ENCODE measurements around the gene MYMK. TPM values are rescaled to one million over a fixed set of nuclear protein-coding genes. Genes with fewer than 3 reads are reported as not detected.

Gene MYMK
- total and polyA plus RNA-seq, 2 experiments from 2014 or later, result not detected

GRCh38 chr9:133521122-133522072 is 3.4 kb downstream of the MYMK start:
- Histone ChIP-seq H3K9me2 (ENCODE audit: insufficient read depth) (no peaks in the 10 kb centered on the region), H3K36me3 (ENCODE audit: insufficient read depth) (no peaks in the 10 kb centered on the region), H4K20me1 (replicated peaks; ENCODE audit: insufficient read depth) (no peaks in the 10 kb centered on the region), H3K4me3 (no peak overlapping the region), H3K4me2 (no peak overlapping the region), H3K79me2 (replicated peaks; ENCODE audit: insufficient read depth) (no peaks in the 10 kb centered on the region), H3F3A (replicated peaks; ENCODE audit: low read depth) (no peaks in the 10 kb centered on the region), H2AFZ (no peak overlapping the region), H3K4me1 (ENCODE audit: insufficient read depth) (peaks cover 10% of the 10 kb centered on the region), H3K27ac (ENCODE audit: low read depth) (no peak overlapping the region), H3K27me3 (ENCODE audit: insufficient read depth) (no peaks in the 10 kb centered on the region)
- H3K36me3 Mint-ChIP-seq (ENCODE audit: low read depth), result no peaks in the 10 kb centered on the region; the same call in 2 of the 3 replicates
- DNase-seq (ENCODE audit: low spot score) (no peak), ATAC-seq (no peak)
- H3K4me1 Mint-ChIP-seq, result peaks cover 18% of the 10 kb centered on the region
- no peak overlapping the region for H3K4me3 Mint-ChIP-seq
- no peak for TF ChIP-seq ZNF331 (CRISPR knock-in tag; IDR thresholded peaks at IDR 0.05; ENCODE audit: low read depth)
- no peak for TF ChIP-seq JUNB (IDR thresholded peaks at IDR 0.05; ENCODE audit: unreplicated experiment)
- no peak for TF ChIP-seq CREB1 (CRISPR knock-in tag; IDR thresholded peaks at IDR 0.05; ENCODE audit: low read depth)
- no peak for TF ChIP-seq ZNF114 (CRISPR knock-in tag; IDR thresholded peaks at IDR 0.05)
- no peak for TF ChIP-seq CTCF (conservative IDR thresholded peaks at IDR 0.05; ENCODE audit: low read depth in 2 of 2)
- TF ChIP-seq EZH2phosphoT487 (IDR thresholded peaks at IDR 0.05; ENCODE audit: unreplicated experiment), result no peak
- TF ChIP-seq REST (IDR thresholded peaks at IDR 0.05; ENCODE audit: unreplicated experiment), result no peak
- TF ChIP-seq ETS1 (IDR thresholded peaks at IDR 0.05), result no peak
- TF ChIP-seq NANOG (IDR thresholded peaks at IDR 0.05; ENCODE audit: borderline replicate concordance), result no peak
- peaks cover 5% of the 10 kb centered on the region for H3K27me3 Mint-ChIP-seq (ENCODE audit: insufficient read depth, low read depth, poor library complexity)
- H3K9me3 Mint-ChIP-seq, result no peaks in the 10 kb centered on the region; the same call in 2 of the 3 replicates
- H3K27ac Mint-ChIP-seq, result no peak overlapping the region

Measured in GM23338 (cell line).